Measurements from ENCODE around the gene L3MBTL4.

The L3MBTL4 gene

GRCh38 chr18:6242004-6242403 lies 172.7 kb downstream of the L3MBTL4 start:
- Histone ChIP-seq H3K9me3 (ENCODE audit: control insufficient read depth in 1 of 2, low read length in 2 of 2) (no peaks in the 10 kb centered on the region), H3K27me3 (ENCODE audit: low read depth, low read length) (no peaks in the 10 kb centered on the region), H3K36me3 (ENCODE audit: control insufficient read depth in 1 of 2, insufficient read depth in 2 of 2, low read length in 2 of 2) (peaks cover 0 to 7% of the 10 kb centered on the region in 2 donors), H3K4me3 (ENCODE audit: low read depth in 1 of 2, low read length in 2 of 2) (no peak overlapping the region), H3K4me1 (ENCODE audit: control insufficient read depth in 1 of 2, insufficient read depth in 2 of 2, low read length in 2 of 2) (no peaks in the 10 kb centered on the region), H3K27ac (ENCODE audit: low read length) (no peak overlapping the region)

GRCh38 chr18:6239716-6240115 lies 175.0 kb downstream of the L3MBTL4 start:
- Histone ChIP-seq H3K4me3 (ENCODE audit: low read depth in 1 of 2, low read length in 2 of 2) (no peak overlapping the region), H3K9me3 (ENCODE audit: control insufficient read depth in 1 of 2, low read length in 2 of 2) (no peaks in the 10 kb centered on the region), H3K27ac (ENCODE audit: low read length) (no peak overlapping the region), H3K36me3 (ENCODE audit: control insufficient read depth in 1 of 2, insufficient read depth in 2 of 2, low read length in 2 of 2) (peaks cover 0 to 7% of the 10 kb centered on the region in 2 donors), H3K27me3 (ENCODE audit: low read depth, low read length) (no peaks in the 10 kb centered on the region), H3K4me1 (ENCODE audit: control insufficient read depth in 1 of 2, insufficient read depth in 2 of 2, low read length in 2 of 2) (no peaks in the 10 kb centered on the region)

- Histone ChIP-seq H3K9me3 (ENCODE audit: control insufficient read depth in 1 of 2, low read length in 2 of 2) (no peaks in the 10 kb centered on the region), H3K4me1 (ENCODE audit: control insufficient read depth in 1 of 2, insufficient read depth in 2 of 2, low read length in 2 of 2) (no peaks in the 10 kb centered on the region), H3K4me3 (ENCODE audit: low read depth in 1 of 2, low read length in 2 of 2) (no peak overlapping the region), H3K27ac (ENCODE audit: low read length) (no peak overlapping the region), H3K36me3 (ENCODE audit: control insufficient read depth in 1 of 2, insufficient read depth in 2 of 2, low read length in 2 of 2) (peaks cover 0 to 7% of the 10 kb centered on the region in 2 donors), H3K27me3 (ENCODE audit: low read depth, low read length) (no peaks in the 10 kb centered on the region)
Measured at GRCh38 chr18:6236258-6236657, 178.5 kb downstream of the L3MBTL4 start.

GRCh38 chr18:6222271-6222670 lies 192.4 kb downstream of the L3MBTL4 start:
- H3K36me3 ChIP-seq (ENCODE audit: control insufficient read depth in 1 of 2, insufficient read depth in 2 of 2, low read length in 2 of 2): no peaks in the 10 kb centered on the region
- no peak overlapping the region for H3K4me3 ChIP-seq (ENCODE audit: low read depth in 1 of 2, low read length in 2 of 2)
- no peaks in the 10 kb centered on the region for H3K9me3 ChIP-seq (ENCODE audit: control insufficient read depth in 1 of 2, low read length in 2 of 2)
- H3K27ac ChIP-seq (ENCODE audit: low read length): no peak overlapping the region
- H3K27me3 ChIP-seq (ENCODE audit: low read depth, low read length): no peaks in the 10 kb centered on the region
- no peaks in the 10 kb centered on the region for H3K4me1 ChIP-seq (ENCODE audit: control insufficient read depth in 1 of 2, insufficient read depth in 2 of 2, low read length in 2 of 2)

- Histone ChIP-seq H3K36me3 (ENCODE audit: control insufficient read depth in 1 of 2, insufficient read depth in 2 of 2, low read length in 2 of 2) (no peaks in the 10 kb centered on the region), H3K9me3 (ENCODE audit: control insufficient read depth in 1 of 2, low read length in 2 of 2) (no peaks in the 10 kb centered on the region), H3K4me1 (ENCODE audit: control insufficient read depth in 1 of 2, insufficient read depth in 2 of 2, low read length in 2 of 2) (no peaks in the 10 kb centered on the region), H3K27me3 (ENCODE audit: low read depth, low read length) (no peaks in the 10 kb centered on the region), H3K4me3 (ENCODE audit: low read depth in 1 of 2, low read length in 2 of 2) (no peak overlapping the region), H3K27ac (ENCODE audit: low read length) (no peak overlapping the region)
Measured at GRCh38 chr18:6221602-6222014, 193.1 kb downstream of the L3MBTL4 start.

- no peaks in the 10 kb centered on the region for H3K9me3 ChIP-seq (ENCODE audit: control insufficient read depth in 1 of 2, low read length in 2 of 2)
- no peaks in the 10 kb centered on the region for H3K36me3 ChIP-seq (ENCODE audit: control insufficient read depth in 1 of 2, insufficient read depth in 2 of 2, low read length in 2 of 2)
- no peaks in the 10 kb centered on the region for H3K27me3 ChIP-seq (ENCODE audit: low read depth, low read length)
- no peak overlapping the region for H3K4me3 ChIP-seq (ENCODE audit: low read depth in 1 of 2, low read length in 2 of 2)
- H3K4me1 ChIP-seq (ENCODE audit: control insufficient read depth in 1 of 2, insufficient read depth in 2 of 2, low read length in 2 of 2): no peaks in the 10 kb centered on the region
- H3K27ac ChIP-seq (ENCODE audit: low read length): no peak overlapping the region
Measured at GRCh38 chr18:6220129-6220528, 194.6 kb downstream of the L3MBTL4 start.

GRCh38 chr18:6219116-6219717 lies 195.5 kb downstream of the L3MBTL4 start:
- Histone ChIP-seq H3K27me3 (ENCODE audit: low read depth, low read length) (no peaks in the 10 kb centered on the region), H3K27ac (ENCODE audit: low read length) (no peak overlapping the region), H3K9me3 (ENCODE audit: control insufficient read depth in 1 of 2, low read length in 2 of 2) (no peaks in the 10 kb centered on the region), H3K36me3 (ENCODE audit: control insufficient read depth in 1 of 2, insufficient read depth in 2 of 2, low read length in 2 of 2) (no peaks in the 10 kb centered on the region), H3K4me3 (ENCODE audit: low read depth in 1 of 2, low read length in 2 of 2) (no peak overlapping the region), H3K4me1 (ENCODE audit: control insufficient read depth in 1 of 2, insufficient read depth in 2 of 2, low read length in 2 of 2) (no peaks in the 10 kb centered on the region)

GRCh38 chr18:6215888-6216287 lies 198.8 kb downstream of the L3MBTL4 start:
- Histone ChIP-seq H3K27me3 (ENCODE audit: low read depth, low read length) (no peaks in the 10 kb centered on the region), H3K9me3 (ENCODE audit: control insufficient read depth in 1 of 2, low read length in 2 of 2) (no peaks in the 10 kb centered on the region), H3K36me3 (ENCODE audit: control insufficient read depth in 1 of 2, insufficient read depth in 2 of 2, low read length in 2 of 2) (no peaks in the 10 kb centered on the region), H3K27ac (ENCODE audit: low read length) (no peak overlapping the region), H3K4me3 (ENCODE audit: low read depth in 1 of 2, low read length in 2 of 2) (no peak overlapping the region), H3K4me1 (ENCODE audit: control insufficient read depth in 1 of 2, insufficient read depth in 2 of 2, low read length in 2 of 2) (no peaks in the 10 kb centered on the region)

GRCh38 chr18:6211174-6211504 lies 203.6 kb downstream of the L3MBTL4 start:
- H3K36me3 ChIP-seq (ENCODE audit: control insufficient read depth in 1 of 2, insufficient read depth in 2 of 2, low read length in 2 of 2): no peaks in the 10 kb centered on the region
- no peaks in the 10 kb centered on the region for H3K4me1 ChIP-seq (ENCODE audit: control insufficient read depth in 1 of 2, insufficient read depth in 2 of 2, low read length in 2 of 2)
- no peak overlapping the region for H3K4me3 ChIP-seq (ENCODE audit: low read depth in 1 of 2, low read length in 2 of 2)
- H3K9me3 ChIP-seq (ENCODE audit: control insufficient read depth in 1 of 2, low read length in 2 of 2): no peaks in the 10 kb centered on the region
- no peak overlapping the region for H3K27ac ChIP-seq (ENCODE audit: low read length)
- H3K27me3 ChIP-seq (ENCODE audit: low read depth, low read length): no peaks in the 10 kb centered on the region

- Histone ChIP-seq H3K4me1 (ENCODE audit: control insufficient read depth in 1 of 2, insufficient read depth in 2 of 2, low read length in 2 of 2) (no peaks in the 10 kb centered on the region), H3K4me3 (ENCODE audit: low read depth in 1 of 2, low read length in 2 of 2) (no peak overlapping the region), H3K9me3 (ENCODE audit: control insufficient read depth in 1 of 2, low read length in 2 of 2) (no peaks in the 10 kb centered on the region), H3K27ac (ENCODE audit: low read length) (no peak overlapping the region), H3K27me3 (ENCODE audit: low read depth, low read length) (no peaks in the 10 kb centered on the region), H3K36me3 (ENCODE audit: control insufficient read depth in 1 of 2, insufficient read depth in 2 of 2, low read length in 2 of 2) (no peaks in the 10 kb centered on the region)
Measured at GRCh38 chr18:6210349-6211173, 204.2 kb downstream of the L3MBTL4 start.

GRCh38 chr18:6207941-6208340 lies 206.8 kb downstream of the L3MBTL4 start:
- Histone ChIP-seq H3K4me1 (ENCODE audit: control insufficient read depth in 1 of 2, insufficient read depth in 2 of 2, low read length in 2 of 2) (no peaks in the 10 kb centered on the region), H3K36me3 (ENCODE audit: control insufficient read depth in 1 of 2, insufficient read depth in 2 of 2, low read length in 2 of 2) (no peaks in the 10 kb centered on the region), H3K9me3 (ENCODE audit: control insufficient read depth in 1 of 2, low read length in 2 of 2) (no peaks in the 10 kb centered on the region), H3K4me3 (ENCODE audit: low read depth in 1 of 2, low read length in 2 of 2) (no peak overlapping the region), H3K27ac (ENCODE audit: low read length) (no peak overlapping the region), H3K27me3 (ENCODE audit: low read depth, low read length) (no peaks in the 10 kb centered on the region)

- no peaks in the 10 kb centered on the region for H3K27me3 ChIP-seq (ENCODE audit: low read depth, low read length)
- H3K4me1 ChIP-seq (ENCODE audit: control insufficient read depth in 1 of 2, insufficient read depth in 2 of 2, low read length in 2 of 2): no peaks in the 10 kb centered on the region
- no peaks in the 10 kb centered on the region for H3K9me3 ChIP-seq (ENCODE audit: control insufficient read depth in 1 of 2, low read length in 2 of 2)
- H3K4me3 ChIP-seq (ENCODE audit: low read depth in 1 of 2, low read length in 2 of 2): no peak overlapping the region
- H3K27ac ChIP-seq (ENCODE audit: low read length): no peak overlapping the region
- H3K36me3 ChIP-seq (ENCODE audit: control insufficient read depth in 1 of 2, insufficient read depth in 2 of 2, low read length in 2 of 2): no peaks in the 10 kb centered on the region
Measured at GRCh38 chr18:6207116-6207515, 207.6 kb downstream of the L3MBTL4 start.

Data from muscle layer of duodenum (tissue), 2 donors.